OCI-LY1 (cell line): ENCODE results near the gene CNTN2.

Source experiments
- H2AFZ ChIP-seq: fragments of 200-600 bp; sonication (generic), shearing (Covaris generic); 2 replicates; pipeline ENCODE4 v1.6.0; 2014; ENCODE audit warnings: antibody characterized with exemption, mild to moderate bottlenecking, low read length
- H3F3A ChIP-seq: fragments of 200-600 bp; sonication (generic), shearing (Covaris generic); 2 replicates; pipeline ENCODE4 v1.6.0; 2014; ENCODE audit warnings: mild to moderate bottlenecking, antibody characterized with exemption, low read length, moderate library complexity; ENCODE audit not compliant: insufficient read depth
- H3K27ac ChIP-seq: fragments of 200-600 bp; sonication (generic); 2 replicates; pipeline ENCODE4 v1.5.1; 2014; ENCODE audit warnings: low read length, mixed run types, mild to moderate bottlenecking, low read depth; ENCODE audit not compliant: poor library complexity, severe bottlenecking
- H3K27me3 ChIP-seq: fragments of 200-600 bp; sonication (generic); 2 replicates; pipeline ENCODE4 v1.6.0; 2014; ENCODE audit warnings: antibody characterized with exemption, mild to moderate bottlenecking, low read length, moderate library complexity; ENCODE audit not compliant: insufficient read depth
- H3K36me3 ChIP-seq: fragments of 200-600 bp; sonication (generic); 2 replicates; pipeline ENCODE4 v1.6.1; 2014; ENCODE audit warnings: mild to moderate bottlenecking, antibody characterized with exemption, low read length, moderate library complexity, mixed read lengths; ENCODE audit not compliant: insufficient read depth
- H3K4me1 ChIP-seq: fragments of 200-600 bp; sonication (generic); 2 replicates; pipeline ENCODE4 v1.5.1; 2014; ENCODE audit warnings: mild to moderate bottlenecking, low read length, moderate library complexity; ENCODE audit not compliant: insufficient read depth, severe bottlenecking
- H3K4me2 ChIP-seq: fragments of 200-600 bp; sonication (generic), shearing (Covaris generic); 2 replicates; pipeline ENCODE4 v1.6.1; 2014; ENCODE audit warnings: low read length
- H3K4me3 ChIP-seq: fragments of 200-600 bp; sonication (generic); 2 replicates; pipeline ENCODE4 v1.5.1; 2014; ENCODE audit warnings: low read length, low read depth, mild to moderate bottlenecking, mixed read lengths; ENCODE audit not compliant: poor library complexity, severe bottlenecking
- H3K79me2 ChIP-seq: fragments of 200-600 bp; shearing (Covaris generic); 2 replicates; pipeline ENCODE4 v1.6.1; 2016; ENCODE audit warnings: mixed run types, low read length, mixed read lengths; ENCODE audit not compliant: insufficient read depth
- H3K9ac ChIP-seq: fragments of 200-600 bp; sonication (generic), shearing (Covaris generic); 2 replicates; pipeline ENCODE4 v1.6.1; 2014; ENCODE audit warnings: mild to moderate bottlenecking, low read length, mixed read lengths
- H3K9me2 ChIP-seq: fragments of 200-600 bp; sonication (generic), shearing (Covaris generic); 2 replicates; pipeline ENCODE4 v1.6.1; 2014; ENCODE audit warnings: low read depth, mild to moderate bottlenecking, low read length, mixed read lengths
- H3K9me3 ChIP-seq: fragments of 200-600 bp; shearing (Covaris generic); 2 replicates; pipeline ENCODE4 v1.6.1; 2014; ENCODE audit warnings: low read length, mixed read lengths
- H4K20me1 ChIP-seq: fragments of 200-600 bp; sonication (generic), shearing (Covaris generic); 2 replicates; pipeline ENCODE4 v1.6.0; 2016; ENCODE audit warnings: mild to moderate bottlenecking, low read length; ENCODE audit not compliant: insufficient read depth
- CTCF ChIP-seq: fragments of 200-600 bp; sonication (generic), shearing (Covaris generic); IDR thresholded peaks from 2 replicates; pipeline ENCODE4 v1.5.1; 2017; ENCODE audit warnings: mild to moderate bottlenecking, antibody characterized with exemption, low read length, moderate library complexity, mixed read lengths
- EZH2 ChIP-seq: fragments of 200-600 bp; sonication (generic), shearing (Covaris generic); IDR thresholded peaks from 2 replicates; pipeline ENCODE4 v1.8.0; 2017; ENCODE audit warnings: borderline replicate concordance, mixed run types, mild to moderate bottlenecking, antibody characterized with exemption, low read length, moderate library complexity, mixed read lengths

Gene CNTN2

GRCh38 chr1:205025239-205025638 is 17.8 kb upstream of the CNTN2 start:
- Histone ChIP-seq H3K27ac (no peak overlapping the region), H3K36me3 (no peaks in the 10 kb centered on the region), H3K4me1 (no peaks in the 10 kb centered on the region), H3K4me3 (no peak overlapping the region), H2AFZ (no peak overlapping the region), H3K27me3 (no peaks in the 10 kb centered on the region), H3K4me2 (no peak overlapping the region), H3F3A (no peaks in the 10 kb centered on the region), H4K20me1 (no peaks in the 10 kb centered on the region), H3K9me3 (no peaks in the 10 kb centered on the region), H3K9me2 (no peaks in the 10 kb centered on the region), H3K9ac (no peak overlapping the region), H3K79me2 (no peaks in the 10 kb centered on the region)
- TF ChIP-seq CTCF (no peak), EZH2 (no peak)

GRCh38 chr1:205026181-205026580 is 16.8 kb upstream of the CNTN2 start:
- Histone ChIP-seq H3K36me3 (no peaks in the 10 kb centered on the region), H3K27me3 (no peaks in the 10 kb centered on the region), H3K9me2 (no peaks in the 10 kb centered on the region), H3F3A (no peaks in the 10 kb centered on the region), H3K4me1 (no peaks in the 10 kb centered on the region), H3K79me2 (no peaks in the 10 kb centered on the region), H3K27ac (no peak overlapping the region), H3K9ac (no peak overlapping the region), H2AFZ (no peak overlapping the region), H3K4me2 (no peak overlapping the region), H3K4me3 (no peak overlapping the region), H4K20me1 (no peaks in the 10 kb centered on the region), H3K9me3 (no peaks in the 10 kb centered on the region)
- no peak for TF ChIP-seq CTCF
- TF ChIP-seq EZH2: no peak

- no peak overlapping the region for H3K9ac ChIP-seq
- no peak overlapping the region for H2AFZ ChIP-seq
- H3F3A ChIP-seq: no peaks in the 10 kb centered on the region
- no peak for TF ChIP-seq CTCF
- no peak for TF ChIP-seq EZH2
- H3K4me2 ChIP-seq: no peak overlapping the region
- no peaks in the 10 kb centered on the region for H4K20me1 ChIP-seq
- H3K79me2 ChIP-seq: no peaks in the 10 kb centered on the region
- no peaks in the 10 kb centered on the region for H3K4me1 ChIP-seq
- H3K9me3 ChIP-seq: no peaks in the 10 kb centered on the region
- no peak overlapping the region for H3K4me3 ChIP-seq
- H3K27me3 ChIP-seq: no peaks in the 10 kb centered on the region
- H3K27ac ChIP-seq: no peak overlapping the region
- no peaks in the 10 kb centered on the region for H3K36me3 ChIP-seq
- H3K9me2 ChIP-seq: no peaks in the 10 kb centered on the region
These were observed 14.6 kb upstream of the CNTN2 start for GRCh38 chr1:205028390-205028789.
